ENCODE measurements around the gene ERV3-1. TPM values are rescaled to one million over a fixed set of nuclear protein-coding genes. Genes with fewer than 3 reads are reported as not detected.
"Not testable (repeated sequence)": the region's sequence is repeated elsewhere in the genome, so short reads cannot be mapped to it uniquely, and the experiment has no call there.

Gene ERV3-1
- total and polyA plus RNA-seq, 9 of the 15 experiments (the other 6 are each of a cell fraction or from before 2014, with no cell fraction given) = 10.2 to 30.0 (median 22.0) TPM

- H3K27me3 ChIP-seq (ENCODE audit: control insufficient read depth in 2 of 2, insufficient read depth in 2 of 2, low read length in 2 of 2); ATAC-seq; intact Hi-C loops (cut with micrococcal nuclease); H3K9me1 ChIP-seq (ENCODE audit: control insufficient read depth, insufficient read depth, low read length); H4K20me1 ChIP-seq (replicated peaks; ENCODE audit: control insufficient read depth, insufficient read depth, low read length); in situ Hi-C loops (cut with MboI); H3K9ac ChIP-seq (ENCODE audit: insufficient read depth in 1 of 2, low read depth in 2 of 2, low read length in 2 of 2); H3K4me1 ChIP-seq (replicated peaks in 1 of 2; ENCODE audit: control insufficient read depth in 2 of 2, insufficient read depth in 2 of 2, low read length in 2 of 2); H3K9me3 ChIP-seq (replicated peaks; ENCODE audit: control insufficient read depth, insufficient read depth, low read depth, low read length); BruUV-seq (replicated peaks); POLR2A ChIA-PET; FAIRE-seq; H3K36me3 ChIP-seq (ENCODE audit: control insufficient read depth, insufficient read depth, low read length); H3K4me2 ChIP-seq (ENCODE audit: insufficient read depth, low read length); H3K4me3 ChIP-seq; CTCF ChIA-PET (ENCODE audit: low intra/inter-chr PET ratio); TF ChIP-seq ETV6 (CRISPR knock-in tag; IDR thresholded peaks at IDR 0.05; ENCODE audit: borderline replicate concordance): not testable (repeated sequence)
- TF ChIP-seq SPI1 (IDR thresholded peaks at IDR 0.05; ENCODE audit: borderline replicate concordance, low read depth, low read length) = peak; percentile 43; the same call in 1 of the 2 replicates
- 0 out of 4 replicates have a peak, but pooled peaks of 1 of the 2 experiments have one; percentile 49 for TF ChIP-seq ETV6 (IDR thresholded peaks at IDR 0.05; ENCODE audit: borderline replicate concordance in 1 of 2, low read depth in 2 of 2, low read length in 1 of 2)
- Histone ChIP-seq H3K27ac (ENCODE audit: extremely low read depth, low read depth, low read length) (peak overlapping the region; percentile 55; the same call in 1 of the 3 replicates), H2AFZ (ENCODE audit: low read depth, low read length) (peak overlapping the region; percentile 77), H3K79me2 (ENCODE audit: control insufficient read depth, insufficient read depth, low read length) (peaks cover 28% of the 10 kb centered on the region)
- WGBS (ENCODE audit: insufficient coverage, low coverage, missing lambda C conversion rate) = 19% methylated on average over 2 of the region's 2 CpGs
- peak in 1 of 4 experiments; percentile 41 for DNase-seq (ENCODE audit: extremely low read depth in 1 of 4, low spot score in 3 of 4)
Measured at GRCh38 chr7:65036526-65036925, 30.0 kb upstream of the ERV3-1 start.

DNA sequence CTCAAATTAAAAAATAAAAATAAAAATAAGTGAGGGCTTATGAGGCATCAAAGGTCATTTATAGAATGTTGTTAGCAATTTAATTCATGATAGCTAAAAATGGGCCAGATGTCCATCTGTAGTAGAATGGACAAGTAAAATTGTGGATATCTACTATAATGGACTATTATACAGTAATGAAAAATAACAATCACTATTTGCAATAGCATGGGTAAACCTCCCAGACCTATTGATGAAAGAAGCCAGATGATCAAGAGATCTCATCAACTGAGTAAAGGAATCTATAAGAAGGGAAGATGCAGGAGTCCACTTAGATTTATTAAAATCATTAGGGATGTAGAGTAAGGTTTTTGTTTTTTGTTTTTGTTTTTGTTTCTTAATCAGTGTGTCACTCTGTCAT, 29.0 kb upstream of the ERV3-1 start:
- peaks cover 18% of the 10 kb centered on the region for H3K79me2 ChIP-seq (ENCODE audit: control insufficient read depth, insufficient read depth, low read length)
- H3K9me1 ChIP-seq (ENCODE audit: control insufficient read depth, insufficient read depth, low read length); ATAC-seq; H3K9me3 ChIP-seq (replicated peaks; ENCODE audit: control insufficient read depth, insufficient read depth, low read depth, low read length); intact Hi-C loops (cut with micrococcal nuclease); POLR2A ChIA-PET; BruUV-seq (replicated peaks); DNase-seq (ENCODE audit: extremely low read depth in 1 of 4, low spot score in 3 of 4); H4K20me1 ChIP-seq (replicated peaks; ENCODE audit: control insufficient read depth, insufficient read depth, low read length); H3K4me2 ChIP-seq (ENCODE audit: insufficient read depth, low read length); H3K4me3 ChIP-seq; H3K36me3 ChIP-seq (ENCODE audit: control insufficient read depth, insufficient read depth, low read length); in situ Hi-C loops (cut with MboI); H2AFZ ChIP-seq (ENCODE audit: low read depth, low read length); H3K4me1 ChIP-seq (replicated peaks in 1 of 2; ENCODE audit: control insufficient read depth in 2 of 2, insufficient read depth in 2 of 2, low read length in 2 of 2); H3K27me3 ChIP-seq (ENCODE audit: control insufficient read depth in 2 of 2, insufficient read depth in 2 of 2, low read length in 2 of 2); H3K9ac ChIP-seq (ENCODE audit: insufficient read depth in 1 of 2, low read depth in 2 of 2, low read length in 2 of 2); CTCF ChIA-PET (ENCODE audit: low intra/inter-chr PET ratio); FAIRE-seq; H3K27ac ChIP-seq (ENCODE audit: extremely low read depth, low read depth, low read length): not testable (repeated sequence)
- TF ChIP-seq ZNF146 (CRISPR knock-in tag; IDR thresholded peaks at IDR 0.05; ENCODE audit: unreplicated experiment) = peak; percentile 58

All from K562 (cell line).